Activated B cell treated with CpG ODN at 0.5 μM for 24 hours (primary cell): ENCODE results near the gene CNDP1. TPM values are rescaled to one million over a fixed set of nuclear protein-coding genes. Genes with fewer than 3 reads are reported as not detected.

Experiments
- ATAC-seq: fragments of 200-7000 bp; cut with Tn5 transposase; one replicate; pipeline ENCODE4 v1.10.0; 2021; ENCODE audit warnings: low read depth, mild to moderate bottlenecking, moderate library complexity
- CTCF ChIA-PET: fragments of 350-600 bp; sonication (Branson Sonifier 250); formaldehyde crosslinking; loops from one replicate; lab custom pipeline; 2021; ENCODE audit warnings: antibody characterized with exemption; lab: Charles Lee
- POLR2A ChIA-PET: fragments of 350-600 bp; sonication (Branson Sonifier 250); formaldehyde crosslinking; loops from one replicate; lab custom pipeline; 2021; ENCODE audit warnings: antibody characterized with exemption; lab: Charles Lee
- DNase-seq: peaks from one replicate; pipeline ENCODE4 v3.0.0; 2022
- H3K27ac Mint-ChIP-seq: one replicate; pipeline ENCODE4 v1.8.0; 2020; ENCODE audit warnings: mixed read lengths
- H3K27me3 Mint-ChIP-seq: one replicate; pipeline ENCODE4 v1.8.0; 2021; ENCODE audit warnings: mixed read lengths
- H3K36me3 Mint-ChIP-seq: one replicate; pipeline ENCODE4 v1.8.0; 2021; ENCODE audit warnings: low read depth, mixed read lengths
- H3K4me1 Mint-ChIP-seq: one replicate; pipeline ENCODE4 v1.8.0; 2021; ENCODE audit warnings: mixed read lengths
- H3K4me3 Mint-ChIP-seq: one replicate; pipeline ENCODE4 v1.8.0; 2020; ENCODE audit warnings: mild to moderate bottlenecking, mixed read lengths
- H3K9me3 Mint-ChIP-seq: one replicate; pipeline ENCODE4 v1.8.0; 2020; ENCODE audit warnings: mixed read lengths
- CTCF ChIP-seq: fragments of 200-600 bp; IDR thresholded peaks from one replicate; pipeline ENCODE4 v1.8.0; 2022; ENCODE audit warnings: antibody characterized with exemption, mild to moderate bottlenecking
- intact Hi-C: fragments of 100-400 bp; cut with micrococcal nuclease; formaldehyde crosslinking; loops from one replicate; pipeline ENCODE4 v1.15.1; 2024
- total RNA-seq: library from RNA; stranded (reverse); gene quantifications from 2 replicates; pipeline ENCODE4 v1.2.3, GENCODE V29; 2022

The CNDP1 gene
- total RNA-seq, 1 donor from 2014 or later: 0.33 TPM

- CTCF ChIA-PET: no interaction called here
- ATAC-seq (no peak), DNase-seq (no peak)
- H3K36me3 Mint-ChIP-seq: peaks cover 94% of the 10 kb centered on the region
- H3K9me3 Mint-ChIP-seq: no peaks in the 10 kb centered on the region
- intact Hi-C loops: no loop called here
- TF ChIP-seq CTCF: no peak
- H3K4me3 Mint-ChIP-seq: no peak overlapping the region
- POLR2A ChIA-PET: no interaction called here
- no peaks in the 10 kb centered on the region for H3K4me1 Mint-ChIP-seq
- no peak overlapping the region for H3K27ac Mint-ChIP-seq
- no peaks in the 10 kb centered on the region for H3K27me3 Mint-ChIP-seq
Observed at GRCh38 chr18:74512321-74513053, 21.8 kb upstream of the CNDP1 start.

GRCh38 chr18:74513149-74513882 is 21.0 kb upstream of the CNDP1 start:
- ATAC-seq (no peak), DNase-seq (no peak)
- Mint-ChIP-seq H3K27me3 (no peaks in the 10 kb centered on the region), H3K9me3 (no peaks in the 10 kb centered on the region), H3K36me3 (peaks cover 93% of the 10 kb centered on the region), H3K4me1 (no peaks in the 10 kb centered on the region), H3K4me3 (no peak overlapping the region), H3K27ac (no peak overlapping the region)
- ChIA-PET POLR2A (no interaction called here), CTCF (no interaction called here)
- no peak for TF ChIP-seq CTCF
- intact Hi-C loops: no loop called here

GRCh38 chr18:74513883-74514205 is 20.5 kb upstream of the CNDP1 start:
- no peak for TF ChIP-seq CTCF
- no peak overlapping the region for H3K4me3 Mint-ChIP-seq
- H3K9me3 Mint-ChIP-seq: no peaks in the 10 kb centered on the region
- ChIA-PET CTCF (no interaction called here), POLR2A (no interaction called here)
- no peak for DNase-seq
- H3K27me3 Mint-ChIP-seq: no peaks in the 10 kb centered on the region
- no peak overlapping the region for H3K27ac Mint-ChIP-seq
- intact Hi-C loops: no loop called here
- H3K4me1 Mint-ChIP-seq: no peaks in the 10 kb centered on the region
- ATAC-seq: no peak
- peaks cover 93% of the 10 kb centered on the region for H3K36me3 Mint-ChIP-seq

GRCh38 chr18:74514860-74515495 is 19.3 kb upstream of the CNDP1 start:
- H3K9me3 Mint-ChIP-seq: no peaks in the 10 kb centered on the region
- no peaks in the 10 kb centered on the region for H3K27me3 Mint-ChIP-seq
- no peak for TF ChIP-seq CTCF
- no peak overlapping the region for H3K4me3 Mint-ChIP-seq
- no peak for ATAC-seq
- no peak overlapping the region for H3K27ac Mint-ChIP-seq
- H3K36me3 Mint-ChIP-seq: peaks cover 93% of the 10 kb centered on the region
- ChIA-PET POLR2A (no interaction called here), CTCF (no interaction called here)
- no peaks in the 10 kb centered on the region for H3K4me1 Mint-ChIP-seq
- DNase-seq: no peak
- intact Hi-C loops: no loop called here

- no peak overlapping the region for H3K4me3 Mint-ChIP-seq
Observed at GRCh38 chr18:74515620-74516231, 18.6 kb upstream of the CNDP1 start.

More at GRCh38 chr18:74515620-74516231, 18.6 kb upstream of the CNDP1 start:
- Mint-ChIP-seq H3K36me3 (peaks cover 93% of the 10 kb centered on the region), H3K27ac (no peak overlapping the region), H3K9me3 (no peaks in the 10 kb centered on the region), H3K27me3 (no peaks in the 10 kb centered on the region), H3K4me1 (no peaks in the 10 kb centered on the region)
- DNase-seq (no peak), ATAC-seq (no peak)
- no peak for TF ChIP-seq CTCF
- intact Hi-C loops: no loop called here
- ChIA-PET POLR2A (no interaction called here), CTCF (no interaction called here)
